ENCODE results near the gene MAP1S. TPM values are rescaled to one million over a fixed set of nuclear protein-coding genes. Genes with fewer than 3 reads are reported as not detected.

The MAP1S gene
- polyA plus RNA-seq, 1 of the 3 experiments (the other 2 are of a cell fraction) = 18.4 TPM

DNA sequence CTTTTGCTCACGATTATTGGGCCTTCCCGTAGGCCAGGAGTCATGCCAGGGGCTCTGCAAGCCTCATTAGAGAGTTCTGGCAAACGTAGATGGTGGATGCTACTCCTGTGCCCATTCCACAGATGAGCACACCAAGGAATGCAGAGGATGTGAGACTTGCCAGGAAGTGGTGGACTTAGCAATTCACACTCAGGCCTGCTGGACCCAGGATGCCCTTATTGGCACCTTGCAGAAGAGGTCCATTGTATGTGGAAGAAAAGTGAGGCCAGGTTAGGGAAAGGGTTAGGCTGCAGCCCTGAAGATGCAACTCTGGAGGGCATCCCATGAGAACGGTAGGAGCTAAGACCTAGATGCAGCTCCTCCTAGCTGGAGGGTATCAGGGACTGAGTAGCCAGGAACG lies 37.0 kb upstream of the MAP1S start:
- no peaks in the 10 kb centered on the region for H3K9me2 ChIP-seq
- WGBS (ENCODE audit: low lambda C conversion rate) = 40% methylated on average over 2 of the region's 5 CpGs
- no peak for TF ChIP-seq RFX5 (IDR thresholded peaks at IDR 0.05; ENCODE audit: low read length)
- TF ChIP-seq NFIC (IDR thresholded peaks at IDR 0.05; ENCODE audit: borderline replicate concordance) = no peak
- TF ChIP-seq CHD2 (IDR thresholded peaks at IDR 0.05; ENCODE audit: low read length, partially characterized antibody) = no peak
- TF ChIP-seq GABPA (IDR thresholded peaks at IDR 0.05; ENCODE audit: low read depth) = no peak
- TF ChIP-seq POLR2AphosphoS5 (IDR thresholded peaks at IDR 0.05; ENCODE audit: low read depth, low read length) = no peak
- TF ChIP-seq, protein P1, sequence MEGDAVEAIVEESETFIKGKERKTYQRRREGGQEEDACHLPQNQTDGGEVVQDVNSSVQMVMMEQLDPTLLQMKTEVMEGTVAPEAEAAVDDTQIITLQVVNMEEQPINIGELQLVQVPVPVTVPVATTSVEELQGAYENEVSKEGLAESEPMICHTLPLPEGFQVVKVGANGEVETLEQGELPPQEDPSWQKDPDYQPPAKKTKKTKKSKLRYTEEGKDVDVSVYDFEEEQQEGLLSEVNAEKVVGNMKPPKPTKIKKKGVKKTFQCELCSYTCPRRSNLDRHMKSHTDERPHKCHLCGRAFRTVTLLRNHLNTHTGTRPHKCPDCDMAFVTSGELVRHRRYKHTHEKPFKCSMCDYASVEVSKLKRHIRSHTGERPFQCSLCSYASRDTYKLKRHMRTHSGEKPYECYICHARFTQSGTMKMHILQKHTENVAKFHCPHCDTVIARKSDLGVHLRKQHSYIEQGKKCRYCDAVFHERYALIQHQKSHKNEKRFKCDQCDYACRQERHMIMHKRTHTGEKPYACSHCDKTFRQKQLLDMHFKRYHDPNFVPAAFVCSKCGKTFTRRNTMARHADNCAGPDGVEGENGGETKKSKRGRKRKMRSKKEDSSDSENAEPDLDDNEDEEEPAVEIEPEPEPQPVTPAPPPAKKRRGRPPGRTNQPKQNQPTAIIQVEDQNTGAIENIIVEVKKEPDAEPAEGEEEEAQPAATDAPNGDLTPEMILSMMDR (IDR thresholded peaks at IDR 0.05) = no peak
- no peak for TF ChIP-seq RXRA (IDR thresholded peaks at IDR 0.05; ENCODE audit: borderline replicate concordance, low read depth)
- TF ChIP-seq, protein P2, sequence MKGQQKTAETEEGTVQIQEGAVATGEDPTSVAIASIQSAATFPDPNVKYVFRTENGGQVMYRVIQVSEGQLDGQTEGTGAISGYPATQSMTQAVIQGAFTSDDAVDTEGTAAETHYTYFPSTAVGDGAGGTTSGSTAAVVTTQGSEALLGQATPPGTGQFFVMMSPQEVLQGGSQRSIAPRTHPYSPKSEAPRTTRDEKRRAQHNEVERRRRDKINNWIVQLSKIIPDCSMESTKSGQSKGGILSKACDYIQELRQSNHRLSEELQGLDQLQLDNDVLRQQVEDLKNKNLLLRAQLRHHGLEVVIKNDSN (IDR thresholded peaks at IDR 0.05; ENCODE audit: borderline replicate concordance, low read depth) = no peak
- TF ChIP-seq ELF1 (IDR thresholded peaks at IDR 0.05) = no peak
- no peak for TF ChIP-seq EP300 (IDR thresholded peaks at IDR 0.05; ENCODE audit: borderline replicate concordance in 1 of 2, low read depth in 1 of 2, low read length in 1 of 2)
- no peak overlapping the region for H3K4me3 ChIP-seq (ENCODE audit: low read depth in 2 of 2, low read length in 1 of 2)
- no peak for DNase-seq
- H4K20me1 ChIP-seq (ENCODE audit: insufficient read depth) = no peaks in the 10 kb centered on the region; the same call in 1 of the 2 replicates
- H3K9ac ChIP-seq = no peak overlapping the region
- no peaks in the 10 kb centered on the region for H3F3A ChIP-seq (replicated peaks; ENCODE audit: insufficient read depth)
- peaks cover 5% of the 10 kb centered on the region; the same call in 1 of the 2 replicates for H3K27me3 ChIP-seq (ENCODE audit: insufficient read depth)
- no peak overlapping the region for H3K27ac ChIP-seq (ENCODE audit: low read depth in 2 of 2, low read length in 1 of 2)
- ChIA-PET POLR2A (no interaction called here), CTCF (interaction anchor here (1.3 kb wide), 1 partner anchor 18 kb away, joined by 3 read pairs; no protein-coding TSS in a partner anchor)
- H3K4me2 ChIP-seq = no peak overlapping the region
- H3K79me2 ChIP-seq (ENCODE audit: insufficient read depth) = no peaks in the 10 kb centered on the region
- H3K4me1 ChIP-seq (ENCODE audit: control insufficient read depth in 1 of 2, insufficient read depth in 2 of 2, low read depth in 1 of 2, low read length in 1 of 2) = peaks cover 0 to 2% of the 10 kb centered on the region in 2 experiments; a peak in 1 of 4 replicates
- no peaks in the 10 kb centered on the region for H3K9me3 ChIP-seq
- H2AFZ ChIP-seq (ENCODE audit: low read depth) = no peak overlapping the region
- no peaks in the 10 kb centered on the region for H3K36me3 ChIP-seq (replicated peaks in 1 of 2; ENCODE audit: control insufficient read depth in 1 of 2, insufficient read depth in 2 of 2, low read length in 1 of 2)

DNA sequence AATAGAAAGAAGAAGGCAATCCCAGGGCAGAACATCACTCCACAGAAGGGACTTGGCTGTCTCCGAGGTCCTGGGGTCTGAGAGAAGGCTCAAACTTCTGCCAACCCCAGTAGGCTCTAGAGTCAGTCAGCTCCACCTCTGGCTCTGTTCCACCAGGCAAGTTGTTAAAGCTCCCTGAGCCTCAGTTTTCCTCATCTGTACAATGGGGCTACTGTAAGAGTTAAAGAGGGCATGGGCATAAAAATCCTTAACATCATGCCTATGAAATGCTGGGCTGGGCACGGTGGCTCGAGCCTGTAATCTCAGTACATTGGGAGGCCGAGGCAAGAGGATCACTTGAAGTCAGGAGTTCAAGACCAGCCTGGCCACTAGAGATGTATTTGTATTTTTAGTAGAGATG lies 36.2 kb upstream of the MAP1S start:
- no peaks in the 10 kb centered on the region for H3K36me3 ChIP-seq (replicated peaks in 1 of 2; ENCODE audit: control insufficient read depth in 1 of 2, insufficient read depth in 2 of 2, low read length in 1 of 2)
- DNase-seq = no peak
- ChIA-PET POLR2A (no interaction called here), CTCF (interaction anchor here (1.0 kb wide), 1 partner anchor 11 kb away, joined by 3 read pairs; no protein-coding TSS in a partner anchor)
- no peaks in the 10 kb centered on the region for H3K79me2 ChIP-seq (ENCODE audit: insufficient read depth)
- H4K20me1 ChIP-seq (ENCODE audit: insufficient read depth) = no peaks in the 10 kb centered on the region; the same call in 1 of the 2 replicates
- WGBS (ENCODE audit: low lambda C conversion rate) = 44% methylated on average over 4 of the region's 4 CpGs
- no peak overlapping the region for H3K9ac ChIP-seq
- no peak overlapping the region for H2AFZ ChIP-seq (ENCODE audit: low read depth)
- H3K9me2 ChIP-seq = no peaks in the 10 kb centered on the region
- H3K4me2 ChIP-seq = no peak overlapping the region
- H3F3A ChIP-seq (replicated peaks; ENCODE audit: insufficient read depth) = no peaks in the 10 kb centered on the region
- H3K27ac ChIP-seq (ENCODE audit: low read depth in 2 of 2, low read length in 1 of 2) = no peak overlapping the region
- H3K9me3 ChIP-seq = no peaks in the 10 kb centered on the region
- H3K4me1 ChIP-seq (ENCODE audit: control insufficient read depth in 1 of 2, insufficient read depth in 2 of 2, low read depth in 1 of 2, low read length in 1 of 2) = peaks cover 0 to 2% of the 10 kb centered on the region in 2 experiments; a peak in 1 of 4 replicates
- H3K27me3 ChIP-seq (ENCODE audit: insufficient read depth) = peaks cover 12% of the 10 kb centered on the region; the same call in 1 of the 2 replicates
- H3K4me3 ChIP-seq (ENCODE audit: low read depth in 2 of 2, low read length in 1 of 2) = no peak overlapping the region
- TF ChIP-seq, protein P1 (IDR thresholded peaks at IDR 0.05) = no peak
- TF ChIP-seq SIN3A (IDR thresholded peaks at IDR 0.05; ENCODE audit: borderline replicate concordance, low read depth, low read length) (no peak), MEF2A (IDR thresholded peaks at IDR 0.05; ENCODE audit: borderline replicate concordance, low read depth) (no peak), FOSL2 (IDR thresholded peaks at IDR 0.05; ENCODE audit: borderline replicate concordance, low read depth) (no peak), CHD2 (IDR thresholded peaks at IDR 0.05; ENCODE audit: low read length, partially characterized antibody) (no peak), FOXM1 (IDR thresholded peaks at IDR 0.05; ENCODE audit: low read depth) (no peak), TAF1 (IDR thresholded peaks at IDR 0.05; ENCODE audit: borderline replicate concordance, low read depth, low read length) (no peak)
- TF ChIP-seq, protein P3, sequence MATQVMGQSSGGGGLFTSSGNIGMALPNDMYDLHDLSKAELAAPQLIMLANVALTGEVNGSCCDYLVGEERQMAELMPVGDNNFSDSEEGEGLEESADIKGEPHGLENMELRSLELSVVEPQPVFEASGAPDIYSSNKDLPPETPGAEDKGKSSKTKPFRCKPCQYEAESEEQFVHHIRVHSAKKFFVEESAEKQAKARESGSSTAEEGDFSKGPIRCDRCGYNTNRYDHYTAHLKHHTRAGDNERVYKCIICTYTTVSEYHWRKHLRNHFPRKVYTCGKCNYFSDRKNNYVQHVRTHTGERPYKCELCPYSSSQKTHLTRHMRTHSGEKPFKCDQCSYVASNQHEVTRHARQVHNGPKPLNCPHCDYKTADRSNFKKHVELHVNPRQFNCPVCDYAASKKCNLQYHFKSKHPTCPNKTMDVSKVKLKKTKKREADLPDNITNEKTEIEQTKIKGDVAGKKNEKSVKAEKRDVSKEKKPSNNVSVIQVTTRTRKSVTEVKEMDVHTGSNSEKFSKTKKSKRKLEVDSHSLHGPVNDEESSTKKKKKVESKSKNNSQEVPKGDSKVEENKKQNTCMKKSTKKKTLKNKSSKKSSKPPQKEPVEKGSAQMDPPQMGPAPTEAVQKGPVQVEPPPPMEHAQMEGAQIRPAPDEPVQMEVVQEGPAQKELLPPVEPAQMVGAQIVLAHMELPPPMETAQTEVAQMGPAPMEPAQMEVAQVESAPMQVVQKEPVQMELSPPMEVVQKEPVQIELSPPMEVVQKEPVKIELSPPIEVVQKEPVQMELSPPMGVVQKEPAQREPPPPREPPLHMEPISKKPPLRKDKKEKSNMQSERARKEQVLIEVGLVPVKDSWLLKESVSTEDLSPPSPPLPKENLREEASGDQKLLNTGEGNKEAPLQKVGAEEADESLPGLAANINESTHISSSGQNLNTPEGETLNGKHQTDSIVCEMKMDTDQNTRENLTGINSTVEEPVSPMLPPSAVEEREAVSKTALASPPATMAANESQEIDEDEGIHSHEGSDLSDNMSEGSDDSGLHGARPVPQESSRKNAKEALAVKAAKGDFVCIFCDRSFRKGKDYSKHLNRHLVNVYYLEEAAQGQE (IDR thresholded peaks at IDR 0.05; ENCODE audit: low read depth, low read length) = no peak
- TF ChIP-seq, protein P4, sequence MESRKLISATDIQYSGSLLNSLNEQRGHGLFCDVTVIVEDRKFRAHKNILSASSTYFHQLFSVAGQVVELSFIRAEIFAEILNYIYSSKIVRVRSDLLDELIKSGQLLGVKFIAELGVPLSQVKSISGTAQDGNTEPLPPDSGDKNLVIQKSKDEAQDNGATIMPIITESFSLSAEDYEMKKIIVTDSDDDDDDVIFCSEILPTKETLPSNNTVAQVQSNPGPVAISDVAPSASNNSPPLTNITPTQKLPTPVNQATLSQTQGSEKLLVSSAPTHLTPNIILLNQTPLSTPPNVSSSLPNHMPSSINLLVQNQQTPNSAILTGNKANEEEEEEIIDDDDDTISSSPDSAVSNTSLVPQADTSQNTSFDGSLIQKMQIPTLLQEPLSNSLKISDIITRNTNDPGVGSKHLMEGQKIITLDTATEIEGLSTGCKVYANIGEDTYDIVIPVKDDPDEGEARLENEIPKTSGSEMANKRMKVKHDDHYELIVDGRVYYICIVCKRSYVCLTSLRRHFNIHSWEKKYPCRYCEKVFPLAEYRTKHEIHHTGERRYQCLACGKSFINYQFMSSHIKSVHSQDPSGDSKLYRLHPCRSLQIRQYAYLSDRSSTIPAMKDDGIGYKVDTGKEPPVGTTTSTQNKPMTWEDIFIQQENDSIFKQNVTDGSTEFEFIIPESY (IDR thresholded peaks at IDR 0.05; ENCODE audit: borderline replicate concordance, low read depth) = no peak

All from SK-N-SH (cell line).